ENCODE measurements around the gene CSRNP2.

GRCh38 chr12:51047655-51048540 is 35.5 kb downstream of the CSRNP2 start, which contains the start of gene LETMD1:
- peak; percentile 100 for TF ChIP-seq CTCF (IDR thresholded peaks at IDR 0.05)
- no peak for TF ChIP-seq ZFX (IDR thresholded peaks at IDR 0.05; ENCODE audit: borderline replicate concordance)

Measured in 22Rv1 (cell line).